GM12878 (cell line): ENCODE data around the gene KDM1B. TPM values are rescaled to one million over a fixed set of nuclear protein-coding genes. Genes with fewer than 3 reads are reported as not detected.

ENCODE experiments used
- BACH1 ChIP-seq: fragments of 450-650 bp; IDR thresholded peaks from 2 replicates; pipeline ENCODE4 v1.6.1; 2017; ENCODE audit warnings: mild to moderate bottlenecking, borderline replicate concordance
- BHLHE40 ChIP-seq, 2 experiments: fragments of 450-650 bp in 1 of 2; IDR thresholded peaks; 2 replicates each; pipeline ENCODE4 v1.6.1; 2011 to 2017; ENCODE audit warnings: low read depth in 2 of 2, borderline replicate concordance in 1 of 2, improper control_type of control experiment in 1 of 2, low read length in 1 of 2, mild to moderate bottlenecking in 1 of 2
- CBFB ChIP-seq: IDR thresholded peaks from 2 replicates; pipeline ENCODE4 v1.6.1; 2016; ENCODE audit warnings: antibody characterized with exemption, low read depth
- CHD2 ChIP-seq: IDR thresholded peaks from 2 replicates; pipeline ENCODE4 v1.6.1; 2011; ENCODE audit warnings: low read depth, low read length, improper control_type of control experiment, borderline replicate concordance
- CHD4 ChIP-seq: fragments of 200-600 bp; sonication (generic); IDR thresholded peaks from 2 replicates; pipeline ENCODE4 v1.6.1; 2016; ENCODE audit warnings: mild to moderate bottlenecking
- EED ChIP-seq: sonication (generic); IDR thresholded peaks from 2 replicates; pipeline ENCODE4 v1.6.1; 2016; ENCODE audit warnings: antibody characterized with exemption, low read depth
- EGR1 ChIP-seq, 2 experiments: IDR thresholded peaks; 1 replicate in 1 of 2; 2 replicates in 1 of 2; pipeline ENCODE4 v1.6.1; 2011 to 2012; ENCODE audit warnings: low read depth in 2 of 2, low read length in 2 of 2, borderline replicate concordance in 1 of 2, mild to moderate bottlenecking in 1 of 2, moderate library complexity in 1 of 2
- EZH2 ChIP-seq: IDR thresholded peaks from 2 replicates; pipeline ENCODE4 v1.6.1; 2012; ENCODE audit warnings: low read depth, mild to moderate bottlenecking, control low read depth, inconsistent platforms, low read length, borderline replicate concordance; ENCODE audit not compliant: control insufficient read depth
- HDAC2 ChIP-seq: fragments of 200-600 bp; sonication (generic); IDR thresholded peaks from 2 replicates; pipeline ENCODE4 v1.6.1; 2017
- IRF4 ChIP-seq: IDR thresholded peaks from 2 replicates; pipeline ENCODE4 v1.6.1; 2011; ENCODE audit warnings: low read depth, low read length
- IRF5 ChIP-seq: fragments of 450-650 bp; IDR thresholded peaks from 2 replicates; pipeline ENCODE4 v1.6.1; 2017; ENCODE audit warnings: borderline replicate concordance
- JUNB ChIP-seq: IDR thresholded peaks from 2 replicates; pipeline ENCODE4 v1.6.1; 2016; ENCODE audit warnings: antibody characterized with exemption, mild to moderate bottlenecking
- MEF2B ChIP-seq: fragments of 450-650 bp; IDR thresholded peaks from 2 replicates; pipeline ENCODE4 v1.6.1; 2018; ENCODE audit warnings: mild to moderate bottlenecking, moderate library complexity; ENCODE audit not compliant: partially characterized antibody, poor library complexity, severe bottlenecking
- NFYA ChIP-seq: IDR thresholded peaks from 2 replicates; pipeline ENCODE4 v1.6.1; 2011; ENCODE audit warnings: low read depth, mild to moderate bottlenecking, low read length, improper control_type of control experiment, borderline replicate concordance
- NR2C1 ChIP-seq: fragments of 450-650 bp; IDR thresholded peaks from 2 replicates; pipeline ENCODE4 v1.6.1; 2017; ENCODE audit warnings: antibody characterized with exemption, mild to moderate bottlenecking, moderate library complexity
- POLR2AphosphoS2 ChIP-seq: IDR thresholded peaks from 2 replicates; pipeline ENCODE4 v1.6.1; 2011; ENCODE audit warnings: low read depth, mild to moderate bottlenecking, low read length, improper control_type of control experiment, moderate library complexity
- POU2F2 ChIP-seq: IDR thresholded peaks from 3 replicates; pipeline ENCODE4 v1.6.1; 2011; ENCODE audit warnings: low read depth, mild to moderate bottlenecking, low read length, borderline replicate concordance
- RBBP5 ChIP-seq: fragments of 200-600 bp; sonication (generic); conservative IDR thresholded peaks from 2 replicates; pipeline ENCODE4 v1.6.1; 2016
- SUZ12 ChIP-seq: fragments of 200-600 bp; sonication (generic); IDR thresholded peaks from one replicate; pipeline ENCODE4 v1.6.1; 2018; ENCODE audit warnings: antibody characterized with exemption, mild to moderate bottlenecking; ENCODE audit not compliant: unreplicated experiment
- TCF12 ChIP-seq: IDR thresholded peaks from 2 replicates; pipeline ENCODE4 v1.6.1; 2011; ENCODE audit warnings: low read depth, mild to moderate bottlenecking, low read length
- WRNIP1 ChIP-seq: IDR thresholded peaks from 2 replicates; pipeline ENCODE4 v1.6.1; 2011; ENCODE audit warnings: low read depth, low read length, improper control_type of control experiment, borderline replicate concordance
- ZNF217 ChIP-seq: fragments of 450-650 bp; IDR thresholded peaks from 2 replicates; pipeline ENCODE4 v1.6.1; 2017; ENCODE audit warnings: antibody characterized with exemption, mild to moderate bottlenecking
- ZNF274 ChIP-seq: IDR thresholded peaks from one replicate; pipeline ENCODE4 v1.8.0; 2011; ENCODE audit not compliant: insufficient read length, insufficient read depth
- ZNF384 ChIP-seq: IDR thresholded peaks from 2 replicates; pipeline ENCODE4 v1.6.1; 2012; ENCODE audit warnings: low read depth, mild to moderate bottlenecking, low read length, improper control_type of control experiment, borderline replicate concordance
- ZNF687 ChIP-seq: fragments of 450-650 bp; IDR thresholded peaks from 2 replicates; pipeline ENCODE4 v1.6.1; 2017; ENCODE audit warnings: mild to moderate bottlenecking, moderate library complexity
- polyA plus RNA-seq, 11 experiments: library from polyadenylated mRNA; depleted of rRNA in 4 of 11; unstranded in 6 of 11; stranded (reverse) in 5 of 11; fragments of >200 nt; fragmentation: Nextera tagmentation in 4 of 11; fragmentation: Illumina TruSeq in 1 of 11; extraction: Ambion mirVana in 4 of 11; extraction: Trizol in 1 of 11; gene quantifications; 1 replicate in 1 of 11; 2 replicates in 10 of 11; pipeline versions ENCODE4 v1.2.1 to v1.2.3, GENCODE V29; 2011 to 2016; ENCODE audit warnings: inconsistent platforms in 2 of 11, missing spikeins in 2 of 11, low read depth in 1 of 11
- total RNA-seq, 4 experiments: library from RNA; depleted of rRNA in 3 of 4; stranded (reverse); fragments of >200 nt in 3 of 4; fragmentation: Illumina TruSeq in 1 of 4; extraction: Trizol in 1 of 4; gene quantifications; 2 replicates each; pipeline versions ENCODE4 v1.2.1 to v1.2.3, GENCODE V29; 2013 to 2021
- TF ChIP-seq, protein P1 (sequence below): IDR thresholded peaks from 2 replicates; pipeline ENCODE4 v1.6.1; 2012; ENCODE audit warnings: low read depth, low read length, improper control_type of control experiment

KDM1B gene
- total and polyA plus RNA-seq, 10 of the 15 experiments (the other 5 are each of a cell fraction or from before 2014, with no cell fraction given): 1.7 to 22.5 (median 13.9) TPM

GRCh38 chr6:18155150-18155863, at the start of gene KDM1B (continued):
- TF ChIP-seq ZNF384 (no peak), POU2F2 (no peak), NR2C1 (peak; percentile 54), ZNF687 (peak; percentile 57), ZNF217 (peak; percentile 79), TCF12 (no peak), ZNF274 (no peak), EZH2 (no peak), MEF2B (no peak), CBFB (no peak), SUZ12 (no peak), POLR2AphosphoS2 (0 out of 2 replicates have a peak, but pooled peaks have one; percentile 40), HDAC2 (no peak; the same call in 1 of the 2 replicates), CHD4 (no peak), BACH1 (peak; percentile 93), RBBP5 (no peak), IRF5 (no peak), WRNIP1 (no peak), IRF4 (no peak), NFYA (no peak), EED (no peak), EGR1 (IDR thresholded peaks at IDR 0.05; ENCODE audit: borderline replicate concordance in 1 of 2, low read depth in 2 of 2, low read length in 2 of 2) (peak in 1 of 2 experiments; percentile 66; a peak in 1 of 3 replicates), JUNB (no peak), BHLHE40 (IDR thresholded peaks at IDR 0.05; ENCODE audit: borderline replicate concordance in 1 of 2, low read depth in 2 of 2, low read length in 1 of 2) (peak in 1 of 2 experiments; percentile 71; a peak in 2 of 4 replicates), CHD2 (no peak; the same call in 1 of the 2 replicates)
- TF ChIP-seq, protein P1, sequence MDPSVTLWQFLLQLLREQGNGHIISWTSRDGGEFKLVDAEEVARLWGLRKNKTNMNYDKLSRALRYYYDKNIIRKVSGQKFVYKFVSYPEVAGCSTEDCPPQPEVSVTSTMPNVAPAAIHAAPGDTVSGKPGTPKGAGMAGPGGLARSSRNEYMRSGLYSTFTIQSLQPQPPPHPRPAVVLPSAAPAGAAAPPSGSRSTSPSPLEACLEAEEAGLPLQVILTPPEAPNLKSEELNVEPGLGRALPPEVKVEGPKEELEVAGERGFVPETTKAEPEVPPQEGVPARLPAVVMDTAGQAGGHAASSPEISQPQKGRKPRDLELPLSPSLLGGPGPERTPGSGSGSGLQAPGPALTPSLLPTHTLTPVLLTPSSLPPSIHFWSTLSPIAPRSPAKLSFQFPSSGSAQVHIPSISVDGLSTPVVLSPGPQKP: no peak; the same call in 1 of the 2 replicates
